G401.6 (cell line): Measurements from ENCODE around the gene SEMA3C.

Experiments
- FAIRE-seq: peaks from 2 replicates; lab custom pipeline; 2012; peaks lifted over from hg19 to GRCh38; lab: Jason Lieb, UNC

Gene SEMA3C

GRCh38 chr7:80885757-80886156 is 33.1 kb downstream of the SEMA3C start:
- FAIRE-seq = peak; percentile 81

- FAIRE-seq = no peak
Measured at GRCh38 chr7:80884511-80885195, 34.2 kb downstream of the SEMA3C start.

GRCh38 chr7:80883154-80884025 is 35.5 kb downstream of the SEMA3C start:
- FAIRE-seq = peak; percentile 100

- no peak for FAIRE-seq
Measured at GRCh38 chr7:80882213-80882801, 36.5 kb downstream of the SEMA3C start.

- FAIRE-seq = peak; percentile 61
Measured at GRCh38 chr7:80881351-80881900, 37.4 kb downstream of the SEMA3C start.

- FAIRE-seq = no peak
Measured at GRCh38 chr7:80879849-80880248, 39.0 kb downstream of the SEMA3C start.

GRCh38 chr7:80876894-80877414 is 41.9 kb downstream of the SEMA3C start:
- FAIRE-seq = peak; percentile 99

- FAIRE-seq = no peak
Measured at GRCh38 chr7:80875537-80876120, 43.2 kb downstream of the SEMA3C start.

- FAIRE-seq = no peak
Measured at GRCh38 chr7:80873140-80873539, 45.7 kb downstream of the SEMA3C start.

GRCh38 chr7:80871228-80871627 is 47.6 kb downstream of the SEMA3C start:
- no peak for FAIRE-seq

- FAIRE-seq = peak; percentile 98
Measured at GRCh38 chr7:80870813-80871212, 48.0 kb downstream of the SEMA3C start.

- peak; percentile 55 for FAIRE-seq
Measured at GRCh38 chr7:80869821-80870751, 48.8 kb downstream of the SEMA3C start.

GRCh38 chr7:80869106-80869784 is 49.6 kb downstream of the SEMA3C start:
- FAIRE-seq = peak; percentile 37

- FAIRE-seq = no peak
Measured at GRCh38 chr7:80868566-80868965, 50.3 kb downstream of the SEMA3C start.

GRCh38 chr7:80860554-80860953 is 58.3 kb downstream of the SEMA3C start:
- FAIRE-seq = no peak

- FAIRE-seq = no peak
Measured at GRCh38 chr7:80859272-80859970, 59.4 kb downstream of the SEMA3C start.

GRCh38 chr7:80858141-80858903 is 60.5 kb downstream of the SEMA3C start:
- FAIRE-seq = peak; percentile 87

- FAIRE-seq = no peak
Measured at GRCh38 chr7:80856769-80857168, 62.1 kb downstream of the SEMA3C start.

GRCh38 chr7:80851896-80852476 is 66.9 kb downstream of the SEMA3C start:
- FAIRE-seq = no peak
